ENCODE data around the gene MAGEA9B. TPM values are rescaled to one million over a fixed set of nuclear protein-coding genes. Genes with fewer than 3 reads are reported as not detected.
"Not testable (repeated sequence)": the region's sequence is repeated elsewhere in the genome, so short reads cannot be mapped to it uniquely, and the experiment has no call there.

Gene MAGEA9B
- total RNA-seq, 4 donors from 2014 or later, result not detected

- DNase-seq; intact Hi-C loops (cut with DNase I; ENCODE audit: low total_unique reads): not testable (repeated sequence)
These were observed 39.5 kb downstream of the MAGEA9B start for GRCh38 chrX:149547782-149548181.

GRCh38 chrX:149546962-149547361 is 40.3 kb downstream of the MAGEA9B start:
- H3K4me1 ChIP-seq; H3K4me3 ChIP-seq; DNase-seq; H3K9me3 ChIP-seq; H3K27ac ChIP-seq; ATAC-seq; in situ Hi-C loops (cut with MboI; ENCODE audit: low sequenced_read_pairs in 4 of 4); intact Hi-C loops (cut with DNase I; ENCODE audit: low total_unique reads); H3K27me3 ChIP-seq; H3K36me3 ChIP-seq: not testable (repeated sequence)

More at GRCh38 chrX:149547782-149548181, 39.5 kb downstream of the MAGEA9B start:
- in situ Hi-C loops (cut with MboI; ENCODE audit: low sequenced_read_pairs in 4 of 4); H3K27ac ChIP-seq; H3K4me3 ChIP-seq; H3K9me3 ChIP-seq; H3K27me3 ChIP-seq; ATAC-seq; H3K36me3 ChIP-seq; H3K4me1 ChIP-seq: not testable (repeated sequence)

GRCh38 chrX:149545545-149546543 is 41.4 kb downstream of the MAGEA9B start:
- H3K36me3 ChIP-seq; H3K27ac ChIP-seq; intact Hi-C loops (cut with DNase I; ENCODE audit: low total_unique reads); H3K4me3 ChIP-seq; H3K27me3 ChIP-seq; ATAC-seq; H3K9me3 ChIP-seq; DNase-seq; H3K4me1 ChIP-seq; in situ Hi-C loops (cut with MboI; ENCODE audit: low sequenced_read_pairs in 4 of 4): not testable (repeated sequence)

DNA sequence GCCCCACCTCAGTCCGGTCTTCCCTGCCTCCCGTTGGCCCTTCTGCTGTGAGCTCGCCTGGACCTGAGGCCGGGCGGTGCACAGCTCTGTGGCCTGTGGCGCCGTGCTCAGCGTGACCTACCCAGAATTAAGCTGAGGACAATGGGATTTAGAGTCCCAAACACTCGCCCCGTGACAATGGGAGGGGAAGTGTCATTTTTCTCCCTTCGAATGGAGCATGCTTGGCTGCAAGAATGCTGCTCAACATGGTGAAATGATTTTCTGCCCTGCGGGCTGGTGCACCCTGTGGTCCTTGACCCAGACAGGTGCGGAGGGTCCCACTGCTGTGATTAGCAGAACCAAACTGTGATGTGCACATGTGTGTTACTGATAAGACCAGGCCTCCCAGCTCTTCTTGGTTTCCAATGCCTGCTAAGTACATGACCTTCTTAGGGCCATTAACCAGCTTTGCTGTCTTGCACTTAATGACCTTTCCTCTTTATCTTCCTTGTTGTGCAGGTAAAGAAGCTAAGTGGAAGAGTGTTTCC is 45.7 kb downstream of the MAGEA9B start:
- H3K36me3 ChIP-seq, result no peaks in the 10 kb centered on the region
- intact Hi-C loops (cut with DNase I; ENCODE audit: low total_unique reads) (no loop called here), in situ Hi-C loops (cut with MboI; ENCODE audit: low sequenced_read_pairs in 4 of 4) (no loop called here)
- peak in 1 of 2 donors; percentile 17 for DNase-seq
- H3K4me3 ChIP-seq, result peak overlapping the region; percentile 65 to 76 (median 70)
- peaks cover 0 to 6% of the 10 kb centered on the region in 2 donors for H3K4me1 ChIP-seq
- H3K27me3 ChIP-seq, result no peaks in the 10 kb centered on the region
- H3K9me3 ChIP-seq, result no peaks in the 10 kb centered on the region
- peak overlapping the region; percentile 88 to 97 (median 94) for H3K27ac ChIP-seq
- ATAC-seq, result no peak
- TF ChIP-seq POLR2A (IDR thresholded peaks at IDR 0.05), result no peak
- TF ChIP-seq, protein P1, sequence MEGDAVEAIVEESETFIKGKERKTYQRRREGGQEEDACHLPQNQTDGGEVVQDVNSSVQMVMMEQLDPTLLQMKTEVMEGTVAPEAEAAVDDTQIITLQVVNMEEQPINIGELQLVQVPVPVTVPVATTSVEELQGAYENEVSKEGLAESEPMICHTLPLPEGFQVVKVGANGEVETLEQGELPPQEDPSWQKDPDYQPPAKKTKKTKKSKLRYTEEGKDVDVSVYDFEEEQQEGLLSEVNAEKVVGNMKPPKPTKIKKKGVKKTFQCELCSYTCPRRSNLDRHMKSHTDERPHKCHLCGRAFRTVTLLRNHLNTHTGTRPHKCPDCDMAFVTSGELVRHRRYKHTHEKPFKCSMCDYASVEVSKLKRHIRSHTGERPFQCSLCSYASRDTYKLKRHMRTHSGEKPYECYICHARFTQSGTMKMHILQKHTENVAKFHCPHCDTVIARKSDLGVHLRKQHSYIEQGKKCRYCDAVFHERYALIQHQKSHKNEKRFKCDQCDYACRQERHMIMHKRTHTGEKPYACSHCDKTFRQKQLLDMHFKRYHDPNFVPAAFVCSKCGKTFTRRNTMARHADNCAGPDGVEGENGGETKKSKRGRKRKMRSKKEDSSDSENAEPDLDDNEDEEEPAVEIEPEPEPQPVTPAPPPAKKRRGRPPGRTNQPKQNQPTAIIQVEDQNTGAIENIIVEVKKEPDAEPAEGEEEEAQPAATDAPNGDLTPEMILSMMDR (IDR thresholded peaks at IDR 0.05 in 4 of 5, conservative IDR thresholded peaks at IDR 0.05 in 1 of 5), result no peak

DNA sequence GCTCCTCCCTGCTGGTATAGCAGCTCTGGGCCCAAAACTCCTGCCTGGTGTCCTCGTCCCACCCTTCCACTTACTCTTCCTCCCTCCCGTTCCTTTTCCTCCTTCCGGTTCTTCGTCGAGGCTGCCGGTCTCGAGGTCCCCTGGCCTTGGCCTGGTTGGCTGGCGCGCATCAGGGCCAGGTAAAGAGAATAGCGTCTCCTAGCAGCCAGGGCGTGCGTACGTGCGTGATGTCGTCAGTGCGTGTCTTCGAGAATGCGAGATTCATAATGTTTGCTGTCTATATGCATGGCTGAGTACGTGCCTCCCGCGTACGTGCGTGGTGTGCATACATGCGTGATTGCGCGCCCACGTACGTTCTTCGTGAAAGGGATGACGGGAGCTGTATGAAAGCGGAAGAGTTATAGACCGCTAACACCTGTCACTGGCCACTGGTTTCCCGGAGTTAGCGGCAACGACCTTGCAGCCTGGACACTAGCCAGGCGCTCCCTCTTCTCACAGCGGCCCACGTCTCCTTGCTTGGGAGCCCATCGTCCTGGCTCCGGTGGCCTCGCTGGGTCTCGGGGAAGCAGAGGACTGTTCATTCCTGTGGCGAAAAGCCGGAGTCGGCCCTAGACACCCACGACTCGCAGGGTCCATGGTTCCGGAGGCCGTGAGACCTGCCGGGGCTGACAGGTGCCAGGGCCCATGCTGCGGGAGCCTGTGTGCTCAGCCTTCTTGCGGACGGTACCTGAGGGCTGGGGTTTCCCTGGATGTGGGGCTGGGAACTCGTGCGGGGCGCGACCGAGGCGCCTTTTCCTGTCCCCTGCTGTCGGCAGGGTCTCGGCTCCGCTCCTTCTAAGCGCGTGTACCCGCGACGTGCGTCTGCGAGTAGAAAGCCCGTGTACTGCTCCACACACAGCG is 46.4 kb downstream of the MAGEA9B start, which contains the start of gene EOLA1:
Gene EOLA1 (plus strand): TSS at position 392 of the 900 bp plus-strand sequence. CDS start 4,619 bp downstream, outside the sequence.
- Histone ChIP-seq H3K4me3 (peak within 1 kb of the TSS; percentile 65 to 76 (median 70)), H3K9me3 (no peaks in the 10 kb centered on the region), H3K36me3 (no peaks in the 10 kb centered on the region), H3K27me3 (no peaks in the 10 kb centered on the region), H3K4me1 (peaks cover 0 to 6% of the 10 kb centered on the region in 2 donors), H3K27ac (peak within 1 kb of the TSS; percentile 88 to 97 (median 94))
- in situ Hi-C loops (cut with MboI; ENCODE audit: low sequenced_read_pairs in 4 of 4) (no loop called here), intact Hi-C loops (cut with DNase I; ENCODE audit: low total_unique reads) (loop anchor here (1.0 kb wide), 1 partner anchor 36 kb away; the partner anchor contains the start of gene IDS)
- TF ChIP-seq, protein P1 (IDR thresholded peaks at IDR 0.05 in 4 of 5, conservative IDR thresholded peaks at IDR 0.05 in 1 of 5), result no peak
- TF ChIP-seq POLR2A (IDR thresholded peaks at IDR 0.05), result peak; percentile 49 to 55
- ATAC-seq (peak; percentile 75 to 79), DNase-seq (peak; percentile 78 to 92)

Measured in gastrocnemius medialis (tissue), 4 donors.